Fibroblast of upper back skin (primary cell): ENCODE data around the gene ADSL.
A peak's percentile ranks its signal among the peaks of the same experiment; 100 is the strongest.
"Not testable (repeated sequence)": the region's sequence is repeated elsewhere in the genome, so short reads cannot be mapped to it uniquely, and the experiment has no call there.

ENCODE experiments used
- DNase-seq: peaks from one replicate; pipeline ENCODE4 v3.0.0-alpha.2; 2013

The ADSL gene

GRCh38 chr22:40376149-40376548, 29.8 kb downstream of the ADSL start:
- DNase-seq = no peak

- no peak for DNase-seq
Observed at GRCh38 chr22:40377931-40378330, 31.6 kb downstream of the ADSL start.

GRCh38 chr22:40378448-40378847, 32.1 kb downstream of the ADSL start:
- not testable (repeated sequence) for DNase-seq

GRCh38 chr22:40381461-40381860, 35.2 kb downstream of the ADSL start:
- DNase-seq = no peak

GRCh38 chr22:40383905-40384304, 37.6 kb downstream of the ADSL start:
- peak; percentile 54 for DNase-seq

- DNase-seq = no peak
Observed at GRCh38 chr22:40385036-40385782, 38.9 kb downstream of the ADSL start.

GRCh38 chr22:40387746-40388145, 41.4 kb downstream of the ADSL start:
- no peak for DNase-seq

- no peak for DNase-seq
Observed at GRCh38 chr22:40388231-40388630, 41.9 kb downstream of the ADSL start.

GRCh38 chr22:40391417-40391816, 45.1 kb downstream of the ADSL start:
- DNase-seq = no peak

GRCh38 chr22:40392618-40393017, 46.3 kb downstream of the ADSL start:
- DNase-seq = peak; percentile 9

GRCh38 chr22:40394607-40395006, 48.3 kb downstream of the ADSL start:
- no peak for DNase-seq

- DNase-seq = no peak
Observed at GRCh38 chr22:40395607-40396006, 49.3 kb downstream of the ADSL start.

- peak; percentile 74 for DNase-seq
Observed at GRCh38 chr22:40396882-40397281, 50.6 kb downstream of the ADSL start.

GRCh38 chr22:40397396-40397795, 51.1 kb downstream of the ADSL start:
- peak; percentile 31 for DNase-seq

GRCh38 chr22:40399621-40400020, 53.3 kb downstream of the ADSL start:
- DNase-seq = peak; percentile 70

- no peak for DNase-seq
Observed at GRCh38 chr22:40400159-40400558, 53.9 kb downstream of the ADSL start.

GRCh38 chr22:40401532-40401931, 55.2 kb downstream of the ADSL start:
- no peak for DNase-seq

- DNase-seq = no peak
Observed at GRCh38 chr22:40401981-40402406, 55.7 kb downstream of the ADSL start.

GRCh38 chr22:40403141-40403540, 56.8 kb downstream of the ADSL start:
- DNase-seq = no peak

GRCh38 chr22:40403651-40404050, 57.4 kb downstream of the ADSL start:
- DNase-seq = no peak

- no peak for DNase-seq
Observed at GRCh38 chr22:40404251-40405177, 58.2 kb downstream of the ADSL start.

GRCh38 chr22:40405178-40406062, 59.1 kb downstream of the ADSL start:
- no peak for DNase-seq
